Measurements from ENCODE around the gene CD69.

The CD69 gene

DNA sequence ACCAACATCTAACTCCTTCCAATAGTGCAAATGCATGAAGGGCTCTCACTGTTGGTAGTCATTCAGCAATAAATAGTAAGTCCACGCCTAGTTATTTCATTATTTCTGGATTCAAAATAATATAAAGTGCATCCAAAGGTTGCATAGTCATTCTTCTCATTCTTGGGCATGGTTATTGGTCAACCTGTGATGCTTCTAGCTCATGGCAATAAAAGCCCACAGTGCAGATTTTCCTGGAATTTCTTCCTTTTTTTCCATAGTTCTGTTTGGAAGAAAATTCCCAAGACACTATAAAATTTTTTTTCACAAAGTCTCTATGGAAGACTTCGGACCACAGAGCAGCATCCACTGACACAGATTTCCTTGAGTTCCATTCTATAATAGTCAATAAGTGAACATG lies 7.6 kb downstream of the CD69 start:
- TF ChIP-seq, protein P1, sequence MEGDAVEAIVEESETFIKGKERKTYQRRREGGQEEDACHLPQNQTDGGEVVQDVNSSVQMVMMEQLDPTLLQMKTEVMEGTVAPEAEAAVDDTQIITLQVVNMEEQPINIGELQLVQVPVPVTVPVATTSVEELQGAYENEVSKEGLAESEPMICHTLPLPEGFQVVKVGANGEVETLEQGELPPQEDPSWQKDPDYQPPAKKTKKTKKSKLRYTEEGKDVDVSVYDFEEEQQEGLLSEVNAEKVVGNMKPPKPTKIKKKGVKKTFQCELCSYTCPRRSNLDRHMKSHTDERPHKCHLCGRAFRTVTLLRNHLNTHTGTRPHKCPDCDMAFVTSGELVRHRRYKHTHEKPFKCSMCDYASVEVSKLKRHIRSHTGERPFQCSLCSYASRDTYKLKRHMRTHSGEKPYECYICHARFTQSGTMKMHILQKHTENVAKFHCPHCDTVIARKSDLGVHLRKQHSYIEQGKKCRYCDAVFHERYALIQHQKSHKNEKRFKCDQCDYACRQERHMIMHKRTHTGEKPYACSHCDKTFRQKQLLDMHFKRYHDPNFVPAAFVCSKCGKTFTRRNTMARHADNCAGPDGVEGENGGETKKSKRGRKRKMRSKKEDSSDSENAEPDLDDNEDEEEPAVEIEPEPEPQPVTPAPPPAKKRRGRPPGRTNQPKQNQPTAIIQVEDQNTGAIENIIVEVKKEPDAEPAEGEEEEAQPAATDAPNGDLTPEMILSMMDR (IDR thresholded peaks at IDR 0.05) = no peak

DNA sequence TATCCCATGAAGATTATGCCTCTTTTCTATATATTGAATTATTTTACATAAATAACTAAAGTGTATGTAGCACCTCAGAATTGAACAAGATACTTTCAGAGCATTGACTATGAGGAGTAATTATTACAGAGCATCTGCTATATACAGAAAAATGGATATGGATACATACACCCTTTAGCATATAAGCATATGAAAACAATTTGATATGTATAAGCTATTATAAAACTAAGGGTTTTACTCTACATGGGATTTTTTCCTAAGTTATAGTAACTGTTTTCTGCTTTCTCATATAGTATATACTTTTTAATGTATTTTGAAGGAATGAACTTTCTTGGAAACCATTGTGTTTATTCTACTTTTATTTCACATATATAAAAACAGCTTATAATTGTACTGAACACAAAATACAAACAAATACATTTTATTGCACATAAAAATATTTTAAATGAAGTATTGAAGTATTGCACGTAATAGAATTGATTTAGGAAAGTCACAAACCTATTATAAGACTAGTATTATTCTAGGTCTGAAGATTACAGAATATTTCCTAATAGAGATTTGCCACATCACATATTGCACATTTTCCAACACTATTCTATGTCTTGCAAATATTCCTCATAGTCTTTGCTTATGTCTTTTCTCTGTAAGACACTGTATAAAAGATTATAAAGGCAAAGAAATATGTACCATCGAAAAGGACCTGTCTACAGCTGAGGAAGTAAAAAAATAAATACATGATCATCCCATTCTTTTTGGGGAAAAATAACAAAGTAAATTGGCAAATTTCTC lies 8.4 kb downstream of the CD69 start:
- TF ChIP-seq, protein P1 (IDR thresholded peaks at IDR 0.05) = no peak

DNA sequence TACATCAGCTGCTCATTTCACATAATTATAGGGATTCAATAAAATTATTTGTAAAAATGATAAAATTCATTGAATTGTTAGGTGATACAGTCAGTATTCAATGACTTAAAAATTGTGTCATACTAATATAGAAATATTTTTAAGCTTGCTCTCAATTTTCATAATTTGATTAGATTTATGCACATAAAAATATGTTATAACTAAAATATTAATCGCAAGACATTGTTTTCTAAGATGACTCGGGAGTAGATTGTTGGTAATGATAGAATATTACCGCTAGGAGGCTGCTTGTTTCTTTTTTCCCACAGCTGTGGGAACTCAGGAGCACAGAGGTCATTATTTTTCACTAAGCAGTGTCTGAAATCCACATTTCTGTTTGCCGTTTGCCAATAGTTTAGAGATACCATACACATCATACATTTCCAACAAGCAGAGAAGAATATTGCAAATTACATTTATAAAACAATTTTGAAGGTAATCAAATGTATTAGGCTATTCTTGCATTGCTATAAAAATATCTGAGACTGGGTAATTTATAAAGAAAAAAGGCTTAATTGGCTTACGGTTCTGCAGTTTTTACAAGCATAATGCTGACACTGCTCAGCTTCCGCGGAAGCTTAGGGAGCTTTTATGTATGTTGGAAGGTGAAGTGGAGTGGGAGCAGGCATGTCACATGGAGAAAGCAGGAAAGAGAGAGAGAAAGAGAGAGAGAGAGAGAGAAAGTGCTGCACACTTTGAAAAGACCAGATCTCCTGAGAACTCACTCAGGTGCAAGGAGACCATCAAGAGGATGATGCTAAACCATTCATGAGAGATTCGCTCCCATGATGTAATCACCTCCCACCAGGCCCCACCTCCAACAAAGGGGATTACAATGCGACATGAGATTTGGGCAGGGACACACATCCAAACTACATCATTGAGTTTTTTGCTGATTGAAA lies 9.2 kb downstream of the CD69 start:
- TF ChIP-seq, protein P1 (IDR thresholded peaks at IDR 0.05) = peak; percentile 44; the same call in 1 of the 2 replicates

DNA sequence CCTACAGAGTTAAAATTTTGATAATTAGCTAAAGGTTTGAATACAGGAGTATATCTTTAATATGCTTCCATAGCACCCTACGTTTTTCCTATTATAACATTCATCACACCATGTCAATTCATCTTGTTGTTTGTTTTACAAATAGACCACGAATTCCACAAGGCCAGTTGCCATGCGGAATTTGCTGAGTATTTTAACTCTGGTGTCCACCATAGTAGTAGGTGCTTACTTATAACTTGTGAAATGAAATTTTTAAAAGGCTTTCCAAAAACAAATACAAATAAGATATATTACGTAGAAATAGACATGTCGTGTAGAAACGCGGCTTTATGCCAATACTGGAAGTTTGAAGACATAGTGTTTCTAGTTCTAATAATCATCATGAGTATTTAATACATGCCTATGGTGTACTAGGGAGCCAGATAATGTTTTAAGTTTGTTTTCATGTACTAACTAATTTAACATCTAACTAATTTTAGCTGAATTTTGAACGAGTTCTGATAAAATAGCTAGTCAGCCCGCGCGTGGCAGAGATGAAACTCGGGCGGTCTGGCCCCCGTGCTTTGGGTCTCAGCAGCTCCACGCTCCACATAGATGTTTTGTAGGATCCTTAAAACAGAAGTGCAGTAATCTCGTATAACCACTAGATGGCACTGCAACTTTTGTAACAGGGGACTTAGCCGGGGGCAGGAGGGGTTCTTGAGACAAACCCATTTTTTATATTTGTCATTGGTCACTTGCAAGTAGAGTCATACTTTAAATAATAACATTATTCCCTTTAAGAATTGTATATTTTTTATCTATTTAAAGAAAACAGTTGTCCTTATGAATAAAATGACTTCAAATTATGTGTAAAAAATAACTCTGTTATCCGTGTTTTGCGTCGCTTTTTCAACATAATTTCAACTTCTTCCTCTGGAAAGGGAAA lies 10.2 kb downstream of the CD69 start:
- TF ChIP-seq, protein P1 (IDR thresholded peaks at IDR 0.05) = peak; percentile 65

DNA sequence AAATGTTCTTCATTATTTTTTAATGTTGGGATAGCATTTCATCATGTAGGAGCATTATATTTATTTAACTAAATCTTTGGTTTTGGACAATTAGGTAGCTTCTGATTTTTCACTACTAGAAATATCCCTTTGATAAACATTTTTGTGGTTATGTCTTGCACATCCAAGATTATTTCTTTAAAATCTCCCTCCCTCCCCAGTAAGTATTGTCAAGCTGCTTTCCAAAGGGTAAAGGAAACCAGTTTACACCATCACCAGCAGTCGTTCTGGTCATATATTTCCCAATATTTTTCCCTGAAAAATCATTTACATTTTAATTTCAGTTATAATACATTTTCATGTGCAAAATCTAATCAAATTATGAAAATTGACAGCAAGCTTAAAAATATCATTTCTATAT lies 11.1 kb downstream of the CD69 start:
- TF ChIP-seq, protein P1 (IDR thresholded peaks at IDR 0.05) = no peak

DNA sequence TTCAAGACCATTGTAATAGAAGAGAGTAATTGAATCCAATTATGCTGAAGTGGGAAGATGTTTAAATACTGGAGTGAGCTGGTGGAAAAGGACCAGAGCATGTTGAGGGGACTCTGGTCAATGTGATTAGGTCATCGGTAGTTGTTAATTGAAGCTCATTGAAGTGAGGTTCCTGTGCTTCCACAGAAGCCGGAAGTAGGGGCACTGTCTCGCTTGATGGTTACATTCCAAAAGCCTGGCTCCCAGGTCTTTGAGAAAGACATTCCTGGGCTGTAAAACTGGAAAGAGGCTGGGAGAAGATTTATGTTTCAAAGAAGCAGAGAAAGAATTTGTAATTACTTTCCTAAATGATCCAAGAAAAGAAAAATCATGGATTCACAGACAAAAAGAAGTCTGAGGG lies 15.5 kb downstream of the CD69 start:
- TF ChIP-seq, protein P1 (IDR thresholded peaks at IDR 0.05) = no peak

DNA sequence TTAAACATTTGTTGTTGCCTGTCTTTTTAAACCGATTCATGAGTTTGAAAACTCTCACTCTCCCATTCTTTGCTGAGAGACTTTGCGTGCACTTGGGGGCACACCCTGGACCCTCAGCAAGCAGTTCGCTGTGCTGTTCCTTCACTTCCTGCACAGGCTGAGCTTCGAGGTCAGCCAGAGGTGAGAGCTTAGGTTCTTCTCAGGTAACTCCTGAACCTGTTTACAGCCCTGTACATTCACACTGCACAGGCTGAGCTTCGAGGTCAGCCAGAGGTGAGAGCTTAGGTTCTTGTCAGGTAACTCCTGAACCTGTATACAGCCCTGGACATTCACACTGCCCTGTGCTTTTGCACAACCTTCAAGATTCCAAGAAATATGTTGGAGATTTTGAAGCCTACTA lies 18.0 kb downstream of the CD69 start:
- TF ChIP-seq, protein P1 (IDR thresholded peaks at IDR 0.05) = no peak
